ENCODE measurements around the gene RTF2. TPM values are rescaled to one million over a fixed set of nuclear protein-coding genes. Genes with fewer than 3 reads are reported as not detected.

The RTF2 gene
- total and polyA plus RNA-seq, 8 donors = 68.2 to 133 (median 127) TPM

DNA sequence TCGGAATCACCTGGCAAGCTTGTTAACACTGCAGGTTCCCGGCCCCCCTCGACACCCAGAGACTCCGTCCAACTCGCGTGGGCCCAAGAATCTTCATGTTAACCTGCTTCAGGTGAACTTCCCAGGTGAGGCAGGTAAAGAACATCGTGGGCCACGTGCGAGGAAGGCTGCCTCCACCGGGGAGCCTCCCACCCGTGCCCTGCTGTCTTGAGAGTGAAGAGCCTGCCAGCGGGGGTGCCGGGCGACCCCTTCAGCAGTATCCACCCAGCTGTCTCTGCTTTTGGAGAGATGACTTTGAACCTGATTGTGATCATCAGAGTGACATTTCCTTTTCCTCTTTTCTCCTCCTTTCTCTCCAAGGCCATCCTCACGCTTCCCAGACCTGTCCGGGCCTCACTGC, 22.9 kb upstream of the RTF2 start:
- DNase-seq (no peak), ATAC-seq (no peak)
- Histone ChIP-seq H3K36me3 (peaks cover 0 to 5% of the 10 kb centered on the region in 2 donors), H3K27ac (no peak overlapping the region), H3K27me3 (peaks cover 0 to 15% of the 10 kb centered on the region in 2 donors), H3K4me3 (no peak overlapping the region), H3K9me3 (no peaks in the 10 kb centered on the region), H3K4me1 (peaks cover 4 to 15% of the 10 kb centered on the region in 2 donors)
- no peak for TF ChIP-seq CTCF (IDR thresholded peaks at IDR 0.05)
- intact Hi-C loops (cut with DNase I) = no loop called here

DNA sequence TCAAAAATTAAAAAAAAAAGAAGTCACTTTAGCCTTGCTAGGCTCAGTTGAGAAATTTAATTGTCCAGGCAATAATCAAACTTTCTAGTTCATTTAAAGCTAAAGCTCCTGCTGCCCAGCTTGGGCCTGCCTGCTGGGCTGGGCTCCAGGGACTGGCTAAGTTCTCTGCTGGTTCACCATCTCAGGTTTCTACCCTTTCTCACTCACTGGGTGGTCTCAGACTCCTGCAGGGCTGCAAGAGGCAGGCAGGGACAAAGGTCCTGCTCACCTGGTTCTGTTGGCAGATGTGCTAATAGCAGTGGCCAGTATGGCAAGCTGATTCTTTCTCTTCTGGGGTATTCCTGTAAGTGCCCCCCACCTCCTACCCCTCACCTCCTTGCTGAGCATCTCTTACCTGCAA, 21.2 kb upstream of the RTF2 start:
- peaks cover 0 to 15% of the 10 kb centered on the region in 2 donors for H3K27me3 ChIP-seq
- intact Hi-C loops (cut with DNase I) = no loop called here
- DNase-seq (no peak), ATAC-seq (no peak)
- H3K4me3 ChIP-seq = no peak overlapping the region
- H3K4me1 ChIP-seq = peaks cover 0 to 4% of the 10 kb centered on the region in 2 donors
- no peaks in the 10 kb centered on the region for H3K9me3 ChIP-seq
- TF ChIP-seq CTCF (IDR thresholded peaks at IDR 0.05) = no peak
- no peak overlapping the region for H3K27ac ChIP-seq
- peaks cover 0 to 11% of the 10 kb centered on the region in 2 donors for H3K36me3 ChIP-seq

GRCh38 chr20:56449459-56449858, 19.0 kb upstream of the RTF2 start:
- Histone ChIP-seq H3K27ac (no peak overlapping the region), H3K4me3 (no peak overlapping the region), H3K4me1 (no peaks in the 10 kb centered on the region), H3K27me3 (peaks cover 0 to 11% of the 10 kb centered on the region in 2 donors), H3K36me3 (peaks cover 0 to 13% of the 10 kb centered on the region in 2 donors), H3K9me3 (no peaks in the 10 kb centered on the region)
- no peak for ATAC-seq
- TF ChIP-seq CTCF (IDR thresholded peaks at IDR 0.05) = no peak
- DNase-seq = no peak
- intact Hi-C loops (cut with DNase I) = no loop called here

DNA sequence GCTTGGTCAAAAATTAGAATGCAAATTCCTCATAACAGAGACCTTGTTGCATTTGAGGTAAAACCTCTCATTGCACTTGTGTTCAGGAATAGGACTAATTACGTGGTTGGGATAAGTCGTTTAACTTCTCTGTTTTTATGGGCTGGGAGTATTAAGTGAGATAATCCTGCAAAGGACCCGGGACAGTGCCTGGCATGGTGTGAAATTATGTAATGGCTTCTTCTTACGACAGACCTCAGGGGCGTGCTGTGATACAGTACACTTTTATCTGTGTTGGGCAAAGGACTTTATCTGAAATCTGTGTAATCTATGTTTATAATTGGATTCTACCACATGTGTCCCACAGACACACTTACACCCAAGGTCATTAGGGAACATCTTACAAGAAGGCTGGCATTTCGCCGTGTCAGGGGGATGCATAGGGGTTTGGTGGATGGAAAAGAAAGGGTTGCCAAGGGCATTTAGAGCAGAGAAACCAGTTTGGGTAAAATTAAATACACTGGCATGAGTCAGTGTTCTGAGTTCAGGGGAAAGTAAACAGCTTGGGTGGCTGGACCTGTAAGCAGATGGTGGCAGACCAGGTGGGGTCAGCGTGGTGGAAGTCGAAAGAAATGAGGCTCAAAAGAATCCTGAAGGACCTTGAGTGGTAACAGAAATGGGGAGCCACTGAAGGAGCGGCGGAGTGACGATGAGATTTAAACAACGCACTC, 17.2 kb upstream of the RTF2 start:
- Histone ChIP-seq H3K36me3 (peaks cover 0 to 8% of the 10 kb centered on the region in 2 donors), H3K9me3 (no peaks in the 10 kb centered on the region), H3K27me3 (no peaks in the 10 kb centered on the region), H3K4me3 (no peak overlapping the region), H3K27ac (no peak overlapping the region), H3K4me1 (no peaks in the 10 kb centered on the region)
- ATAC-seq (no peak), DNase-seq (no peak)
- intact Hi-C loops (cut with DNase I) = loop anchor here in 1 of 2 donors (10.0 kb wide), 1 partner anchor 56 kb away; the partner anchor contains the start of genes AURKA and CSTF1
- TF ChIP-seq CTCF (IDR thresholded peaks at IDR 0.05) = no peak

DNA sequence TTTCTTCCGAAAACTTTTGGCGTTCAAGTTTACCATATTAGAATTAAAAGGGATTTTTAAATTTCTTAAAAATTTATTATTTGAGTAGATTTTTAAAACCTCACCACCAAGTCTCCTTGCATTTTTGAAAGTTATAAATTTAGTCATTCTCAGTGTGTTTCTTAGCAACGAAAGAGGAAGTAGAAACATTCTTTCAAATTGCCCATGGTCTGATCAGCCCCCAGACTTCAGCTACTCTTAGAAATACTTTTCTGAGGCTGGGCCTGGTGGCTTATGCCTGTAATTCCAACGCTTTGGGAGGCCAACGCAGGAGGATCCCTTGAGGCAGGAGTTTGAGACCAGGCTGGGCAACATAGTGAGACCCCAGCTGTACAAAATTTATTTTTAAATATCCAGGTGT, 15.1 kb upstream of the RTF2 start:
- DNase-seq = no peak

More for the DNA sequence above, 15.1 kb upstream of the RTF2 start:
- intact Hi-C loops (cut with DNase I) = loop anchor here in 1 of 2 donors (10.0 kb wide), 1 partner anchor 59 kb away; the partner anchor contains the start of genes AURKA and CSTF1
- Histone ChIP-seq H3K9me3 (no peaks in the 10 kb centered on the region), H3K27me3 (peaks cover 0 to 5% of the 10 kb centered on the region in 2 donors), H3K4me3 (no peak overlapping the region), H3K27ac (no peak overlapping the region), H3K36me3 (peaks cover 0 to 11% of the 10 kb centered on the region in 2 donors), H3K4me1 (no peaks in the 10 kb centered on the region)
- no peak for ATAC-seq
- no peak for TF ChIP-seq CTCF (IDR thresholded peaks at IDR 0.05)
